ENCODE results near the gene RIT1.

The RIT1 gene

DNA sequence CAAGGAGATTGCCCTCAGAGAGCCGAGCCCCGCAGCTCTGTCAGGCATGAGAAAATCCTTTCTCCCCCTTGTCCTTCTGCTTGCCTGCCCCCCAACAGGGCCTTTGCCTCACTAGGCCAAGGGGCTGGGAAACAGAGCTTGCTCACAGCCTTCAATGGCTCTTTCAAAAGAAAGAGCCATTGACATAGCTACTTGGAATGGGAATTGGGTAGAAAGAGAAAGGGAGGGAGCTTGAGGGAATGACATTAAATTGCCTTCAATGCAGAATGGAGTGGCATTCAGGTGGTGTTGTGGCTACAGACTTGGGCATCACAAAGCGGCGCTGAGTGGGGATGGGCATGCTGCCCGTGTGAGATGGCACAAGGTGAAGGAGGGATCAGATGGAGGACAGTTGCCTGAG, 38.6 kb downstream of the RIT1 start:
- TF ChIP-seq REST (IDR thresholded peaks at IDR 0.05; ENCODE audit: insufficient replicate concordance, low read depth) (no peak), GABPA (IDR thresholded peaks at IDR 0.05; ENCODE audit: low read depth) (no peak), POLR2AphosphoS5 (IDR thresholded peaks at IDR 0.05; ENCODE audit: low read depth) (no peak), SPI1 (IDR thresholded peaks at IDR 0.05; ENCODE audit: borderline replicate concordance, low read depth) (no peak), CTCF (IDR thresholded peaks at IDR 0.05; ENCODE audit: insufficient read depth, low read length) (no peak)
- DNase-seq (ENCODE audit: low read depth in 1 of 2, low spot score in 1 of 2): no peak
- no peak overlapping the region for H3K27ac ChIP-seq (replicated peaks)
- no peak overlapping the region for H3K4me3 ChIP-seq (replicated peaks; ENCODE audit: insufficient read depth, low read length)
- H3K27me3 ChIP-seq (ENCODE audit: insufficient read depth, poor library complexity, severe bottlenecking): no peaks in the 10 kb centered on the region

GRCh38 chr1:155871390-155871789, 39.8 kb downstream of the RIT1 start:
- Histone ChIP-seq H3K4me3 (replicated peaks; ENCODE audit: insufficient read depth, low read length) (no peak overlapping the region), H3K27me3 (ENCODE audit: insufficient read depth, poor library complexity, severe bottlenecking) (no peaks in the 10 kb centered on the region), H3K27ac (replicated peaks) (no peak overlapping the region)
- no peak for DNase-seq (ENCODE audit: low read depth in 1 of 2, low spot score in 1 of 2)
- TF ChIP-seq POLR2AphosphoS5 (IDR thresholded peaks at IDR 0.05; ENCODE audit: low read depth) (no peak), GABPA (IDR thresholded peaks at IDR 0.05; ENCODE audit: low read depth) (no peak), SPI1 (IDR thresholded peaks at IDR 0.05; ENCODE audit: borderline replicate concordance, low read depth) (no peak), REST (IDR thresholded peaks at IDR 0.05; ENCODE audit: insufficient replicate concordance, low read depth) (no peak), CTCF (IDR thresholded peaks at IDR 0.05; ENCODE audit: insufficient read depth, low read length) (no peak)

DNA sequence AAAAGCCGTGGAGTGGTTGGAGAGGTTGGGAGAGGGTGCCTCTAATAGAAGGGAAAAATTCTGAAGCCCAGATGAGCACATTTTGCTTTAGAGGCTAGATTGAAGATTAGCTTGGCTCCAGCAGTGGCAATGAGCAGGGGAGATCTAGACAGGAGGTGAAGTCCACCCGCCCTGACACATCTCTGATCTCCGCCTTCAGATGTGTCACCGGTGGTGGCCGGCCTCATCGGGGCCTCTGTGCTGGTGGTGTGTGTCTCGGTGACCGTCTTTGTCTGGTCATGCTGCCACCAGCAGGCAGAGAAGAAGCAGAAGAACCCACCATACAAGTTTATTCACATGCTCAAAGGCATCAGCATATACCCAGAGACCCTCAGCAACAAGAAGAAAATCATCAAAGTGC, 43.4 kb downstream of the RIT1 start:
- no peak overlapping the region for H3K27ac ChIP-seq (replicated peaks)
- no peak for TF ChIP-seq REST (IDR thresholded peaks at IDR 0.05; ENCODE audit: insufficient replicate concordance, low read depth)
- TF ChIP-seq SPI1 (IDR thresholded peaks at IDR 0.05; ENCODE audit: borderline replicate concordance, low read depth): no peak
- no peak for TF ChIP-seq GABPA (IDR thresholded peaks at IDR 0.05; ENCODE audit: low read depth)
- TF ChIP-seq POLR2AphosphoS5 (IDR thresholded peaks at IDR 0.05; ENCODE audit: low read depth): no peak
- TF ChIP-seq CTCF (IDR thresholded peaks at IDR 0.05; ENCODE audit: insufficient read depth, low read length): no peak
- no peak for DNase-seq (ENCODE audit: low read depth in 1 of 2, low spot score in 1 of 2)
- no peak overlapping the region for H3K4me3 ChIP-seq (replicated peaks; ENCODE audit: insufficient read depth, low read length)
- H3K27me3 ChIP-seq (ENCODE audit: insufficient read depth, poor library complexity, severe bottlenecking): no peaks in the 10 kb centered on the region
